Upper lobe of left lung (tissue), 4 donors: ENCODE data around the gene MYO1G.

ENCODE experiments used
- POLR2A ChIP-seq, 4 donors: fragments of 450-650 bp; IDR thresholded peaks; one replicate each; pipeline ENCODE4 v1.5.1; 2016 to 2017; ENCODE audit warnings: antibody characterized with exemption in 4 of 4, mild to moderate bottlenecking in 2 of 4
- TF ChIP-seq, protein P1 (sequence below), 6 experiments: fragments of 450-650 bp in 4 of 6; fragments of 200-600 bp in 2 of 6; sonication (generic) in 2 of 6; IDR thresholded peaks; one replicate each; pipeline ENCODE4 v1.5.1; 2016 to 2019; ENCODE audit warnings: antibody characterized with exemption in 6 of 6

DNA sequence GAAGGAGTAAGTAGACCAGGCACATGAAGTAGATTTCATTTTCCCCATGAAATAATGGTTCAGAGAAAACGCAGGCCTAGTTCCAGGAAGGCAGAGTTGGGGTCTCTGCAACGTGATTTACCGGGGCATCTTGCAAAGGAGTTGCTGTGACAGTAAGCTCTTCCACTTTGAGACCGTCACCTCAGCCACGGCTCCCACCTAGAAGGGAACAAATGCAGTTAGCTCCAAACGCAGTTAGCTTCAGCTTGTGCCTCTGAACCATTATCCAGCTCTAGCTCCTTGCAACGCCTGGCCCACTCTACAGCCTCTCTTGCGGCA, 7.0 kb upstream of the MYO1G start:
- no peak for TF ChIP-seq POLR2A (IDR thresholded peaks at IDR 0.05)
- TF ChIP-seq, protein P1, sequence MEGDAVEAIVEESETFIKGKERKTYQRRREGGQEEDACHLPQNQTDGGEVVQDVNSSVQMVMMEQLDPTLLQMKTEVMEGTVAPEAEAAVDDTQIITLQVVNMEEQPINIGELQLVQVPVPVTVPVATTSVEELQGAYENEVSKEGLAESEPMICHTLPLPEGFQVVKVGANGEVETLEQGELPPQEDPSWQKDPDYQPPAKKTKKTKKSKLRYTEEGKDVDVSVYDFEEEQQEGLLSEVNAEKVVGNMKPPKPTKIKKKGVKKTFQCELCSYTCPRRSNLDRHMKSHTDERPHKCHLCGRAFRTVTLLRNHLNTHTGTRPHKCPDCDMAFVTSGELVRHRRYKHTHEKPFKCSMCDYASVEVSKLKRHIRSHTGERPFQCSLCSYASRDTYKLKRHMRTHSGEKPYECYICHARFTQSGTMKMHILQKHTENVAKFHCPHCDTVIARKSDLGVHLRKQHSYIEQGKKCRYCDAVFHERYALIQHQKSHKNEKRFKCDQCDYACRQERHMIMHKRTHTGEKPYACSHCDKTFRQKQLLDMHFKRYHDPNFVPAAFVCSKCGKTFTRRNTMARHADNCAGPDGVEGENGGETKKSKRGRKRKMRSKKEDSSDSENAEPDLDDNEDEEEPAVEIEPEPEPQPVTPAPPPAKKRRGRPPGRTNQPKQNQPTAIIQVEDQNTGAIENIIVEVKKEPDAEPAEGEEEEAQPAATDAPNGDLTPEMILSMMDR (IDR thresholded peaks at IDR 0.05) = no peak
